A673 (cell line): ENCODE results near the gene FBXO3. TPM values are rescaled to one million over a fixed set of nuclear protein-coding genes. Genes with fewer than 3 reads are reported as not detected.

Experiments
- BruUV-seq: library from RNA; stranded (reverse); fragments of 400-500 nt; replicated peaks from 2 replicates; lab custom pipeline; 2021; lab: Mats Ljungman, UMichigan
- CTCF ChIA-PET: fragments of 300-600 bp; sonication (Branson Sonifier 250); formaldehyde crosslinking; loops from one replicate; lab custom pipeline; 2022; ENCODE audit warnings: antibody characterized with exemption; lab: Charles Lee
- POLR2A ChIA-PET: fragments of 300-600 bp; sonication (Branson Sonifier 250); formaldehyde crosslinking; loops from one replicate; lab custom pipeline; 2022; ENCODE audit warnings: antibody characterized with exemption; ENCODE audit not compliant: low non-redundant PET; lab: Charles Lee
- DNase-seq: peaks from one replicate; pipeline ENCODE4 v3.0.0-alpha.2; 2015; ENCODE audit warnings: low spot score
- H3K27ac ChIP-seq: fragments of 200-600 bp; sonication (generic); 2 replicates; pipeline ENCODE4 v1.5.1; 2016; ENCODE audit warnings: mixed run types, low read depth, mild to moderate bottlenecking, mixed read lengths, antibody characterized with exemption, low read length; ENCODE audit not compliant: poor library complexity, severe bottlenecking
- H3K27me3 ChIP-seq: fragments of 200-600 bp; sonication (generic); replicated peaks from 2 replicates; pipeline ENCODE4 v1.6.1; 2017; ENCODE audit warnings: mixed run types, low read depth, mild to moderate bottlenecking, mixed read lengths, antibody characterized with exemption, low read length; ENCODE audit not compliant: insufficient read depth, poor library complexity
- H3K36me3 ChIP-seq: fragments of 200-600 bp; sonication (generic); 2 replicates; pipeline ENCODE4 v1.6.1; 2016; ENCODE audit warnings: mixed run types, mild to moderate bottlenecking, mixed read lengths, antibody characterized with exemption, low read length; ENCODE audit not compliant: insufficient read depth, poor library complexity, severe bottlenecking
- H3K4me1 ChIP-seq: fragments of 200-600 bp; sonication (generic); 2 replicates; pipeline ENCODE4 v1.6.1; 2017; ENCODE audit warnings: mixed run types, mild to moderate bottlenecking, mixed read lengths, antibody characterized with exemption, low read length; ENCODE audit not compliant: insufficient read depth, poor library complexity, severe bottlenecking
- H3K4me3 ChIP-seq: fragments of 200-600 bp; sonication (generic); 2 replicates; pipeline ENCODE4 v1.5.1; 2016; ENCODE audit warnings: low read depth, mixed run types, mild to moderate bottlenecking, mixed read lengths, low read length; ENCODE audit not compliant: poor library complexity, severe bottlenecking
- H3K9me3 ChIP-seq: fragments of 200-600 bp; sonication (generic); 2 replicates; pipeline ENCODE4 v1.6.1; 2016; ENCODE audit warnings: mixed run types, low read depth, mild to moderate bottlenecking, mixed read lengths, antibody characterized with exemption, low read length; ENCODE audit not compliant: poor library complexity, severe bottlenecking
- EZH2 ChIP-seq: fragments of 200-600 bp; sonication (generic); IDR thresholded peaks from 2 replicates; pipeline ENCODE4 v1.6.1; 2017; ENCODE audit warnings: borderline replicate concordance, low read depth, mild to moderate bottlenecking, mixed read lengths, antibody characterized with exemption, low read length; ENCODE audit not compliant: poor library complexity, severe bottlenecking
- intact Hi-C: fragments of 100-400 bp; cut with micrococcal nuclease; formaldehyde crosslinking; loops from one replicate; pipeline ENCODE4 v1.10.0; 2022; ENCODE audit not compliant: unreplicated experiment
- total RNA-seq: library from RNA; stranded (reverse); gene quantifications from 2 replicates; pipeline ENCODE4 v1.2.3, GENCODE V29; 2021
- TF ChIP-seq, protein P1 (sequence below): fragments of 300-800, 200-600 bp; sonication (generic); conservative IDR thresholded peaks from 2 replicates; pipeline ENCODE4 v1.5.1; 2017; ENCODE audit warnings: low read depth, mild to moderate bottlenecking, antibody characterized with exemption, low read length, moderate library complexity, mixed read lengths

The FBXO3 gene
- total RNA-seq, 1 experiment from 2014 or later, result 59.2 TPM

DNA sequence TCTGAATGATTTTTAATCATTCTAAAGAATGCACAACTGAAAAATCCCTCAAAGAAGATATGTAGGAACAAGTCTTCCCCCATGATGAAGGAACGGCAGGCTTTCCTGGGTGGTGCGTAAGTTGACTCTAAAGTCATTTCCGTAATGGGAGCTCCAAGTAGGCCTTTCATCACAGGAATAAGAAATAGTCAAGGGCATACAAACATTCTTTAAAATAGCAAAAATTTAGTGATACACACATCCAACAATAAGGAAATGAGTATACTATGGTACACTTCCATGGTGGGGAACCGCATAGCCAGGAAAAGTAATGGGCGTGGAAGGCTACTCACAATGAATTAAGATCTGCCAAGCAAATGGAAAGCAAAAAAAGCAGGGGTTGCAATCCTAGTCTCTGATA is 48.8 kb downstream of the FBXO3 start:
- no TSS peak for BruUV-seq
- Histone ChIP-seq H3K27me3 (no peaks in the 10 kb centered on the region), H3K36me3 (no peaks in the 10 kb centered on the region), H3K4me3 (no peak overlapping the region), H3K27ac (no peak overlapping the region), H3K9me3 (no peaks in the 10 kb centered on the region), H3K4me1 (peaks cover 13% of the 10 kb centered on the region)
- ChIA-PET POLR2A (no interaction called here), CTCF (no interaction called here)
- TF ChIP-seq, protein P1, sequence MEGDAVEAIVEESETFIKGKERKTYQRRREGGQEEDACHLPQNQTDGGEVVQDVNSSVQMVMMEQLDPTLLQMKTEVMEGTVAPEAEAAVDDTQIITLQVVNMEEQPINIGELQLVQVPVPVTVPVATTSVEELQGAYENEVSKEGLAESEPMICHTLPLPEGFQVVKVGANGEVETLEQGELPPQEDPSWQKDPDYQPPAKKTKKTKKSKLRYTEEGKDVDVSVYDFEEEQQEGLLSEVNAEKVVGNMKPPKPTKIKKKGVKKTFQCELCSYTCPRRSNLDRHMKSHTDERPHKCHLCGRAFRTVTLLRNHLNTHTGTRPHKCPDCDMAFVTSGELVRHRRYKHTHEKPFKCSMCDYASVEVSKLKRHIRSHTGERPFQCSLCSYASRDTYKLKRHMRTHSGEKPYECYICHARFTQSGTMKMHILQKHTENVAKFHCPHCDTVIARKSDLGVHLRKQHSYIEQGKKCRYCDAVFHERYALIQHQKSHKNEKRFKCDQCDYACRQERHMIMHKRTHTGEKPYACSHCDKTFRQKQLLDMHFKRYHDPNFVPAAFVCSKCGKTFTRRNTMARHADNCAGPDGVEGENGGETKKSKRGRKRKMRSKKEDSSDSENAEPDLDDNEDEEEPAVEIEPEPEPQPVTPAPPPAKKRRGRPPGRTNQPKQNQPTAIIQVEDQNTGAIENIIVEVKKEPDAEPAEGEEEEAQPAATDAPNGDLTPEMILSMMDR, result no peak
- no peak for TF ChIP-seq EZH2
- intact Hi-C loops, result no loop called here
- DNase-seq, result no peak

DNA sequence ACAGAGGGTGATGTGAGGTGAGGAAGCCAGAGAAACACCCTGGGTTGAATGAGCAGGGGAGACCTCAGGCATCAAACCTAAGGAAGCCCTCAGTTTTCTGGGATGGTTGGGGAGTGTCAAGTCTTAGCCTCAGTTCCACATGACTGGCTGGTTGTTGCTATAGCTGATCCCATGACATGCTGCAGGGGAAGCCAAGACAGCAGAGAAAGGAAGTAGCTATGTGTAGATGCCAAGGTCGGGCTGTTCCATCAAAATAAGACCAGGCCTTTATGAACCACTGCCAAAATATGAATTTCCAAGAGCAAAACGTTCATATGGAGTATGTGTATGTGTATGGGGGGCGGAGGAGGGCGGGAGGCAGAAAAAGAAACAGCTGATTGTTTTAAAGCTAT is 49.7 kb downstream of the FBXO3 start:
- BruUV-seq, result no TSS peak
- H3K27me3 ChIP-seq, result no peaks in the 10 kb centered on the region
- intact Hi-C loops, result no loop called here
- DNase-seq, result no peak
- H3K9me3 ChIP-seq, result no peaks in the 10 kb centered on the region
- peaks cover 13% of the 10 kb centered on the region for H3K4me1 ChIP-seq
- H3K36me3 ChIP-seq, result peaks cover 5% of the 10 kb centered on the region
- no peak overlapping the region for H3K4me3 ChIP-seq
- ChIA-PET POLR2A (no interaction called here), CTCF (no interaction called here)
- no peak overlapping the region for H3K27ac ChIP-seq
- TF ChIP-seq, protein P1, result no peak
- TF ChIP-seq EZH2, result no peak

DNA sequence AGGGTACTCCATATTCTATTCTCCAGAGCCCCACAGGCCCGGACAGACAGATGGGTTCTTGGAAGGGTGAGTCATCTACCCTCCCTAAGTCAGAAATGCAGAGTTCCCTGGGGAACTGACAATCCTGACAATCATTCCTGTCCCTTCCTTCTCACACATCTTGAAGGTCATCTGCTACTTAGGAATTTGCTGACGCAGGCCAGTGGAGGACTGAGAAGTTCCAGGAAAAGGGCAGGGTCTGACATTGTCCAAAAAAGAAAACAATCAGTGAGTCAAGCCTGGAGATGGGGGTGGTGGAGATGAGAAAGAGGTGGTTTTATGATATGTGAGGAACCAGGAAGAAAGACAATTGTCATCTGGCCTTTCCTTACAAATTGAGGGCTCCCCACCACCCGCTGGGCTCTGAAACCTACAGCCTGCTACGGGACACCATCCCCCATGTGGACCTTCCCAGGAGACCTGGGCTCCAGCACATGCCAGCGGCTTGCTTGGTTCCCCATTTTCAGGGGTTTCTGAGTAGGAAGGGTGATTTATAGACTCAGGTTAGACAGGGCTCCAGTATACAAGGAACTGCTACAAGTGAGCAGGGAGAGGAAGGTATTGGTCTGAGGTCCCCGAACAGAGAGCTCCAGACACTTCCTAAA is 51.0 kb downstream of the FBXO3 start:
- no peaks in the 10 kb centered on the region for H3K27me3 ChIP-seq
- intact Hi-C loops, result no loop called here
- peaks cover 13% of the 10 kb centered on the region for H3K4me1 ChIP-seq
- peak; percentile 81 for DNase-seq
- peaks cover 7% of the 10 kb centered on the region for H3K36me3 ChIP-seq
- CTCF ChIA-PET, result interaction anchor here (0.5 kb wide), 1 partner anchor 272 kb away, joined by 3 read pairs; no protein-coding TSS in a partner anchor
- no peaks in the 10 kb centered on the region for H3K9me3 ChIP-seq
- no TSS peak for BruUV-seq
- H3K27ac ChIP-seq, result no peak overlapping the region
- TF ChIP-seq EZH2, result no peak
- TF ChIP-seq, protein P1, result no peak
- POLR2A ChIA-PET, result interaction anchor here (0.6 kb wide), 2 partner anchors 13 to 325 kb away, joined by 3 read pairs; no protein-coding TSS in a partner anchor
- H3K4me3 ChIP-seq, result no peak overlapping the region
